SKM-1 treated with dmso at 0.1 percent for 144 hours (cell line): ENCODE measurements around the gene WDR64.
A peak's percentile ranks its signal among the peaks of the same experiment; 100 is the strongest.

Experiments
- DNase-seq: peaks from one replicate; lab custom pipeline; 2025; ENCODE audit not compliant: unreplicated experiment; lab: John Stamatoyannopoulos, UW

The WDR64 gene

GRCh38 chr1:241836941-241837340 lies 184.9 kb downstream of the WDR64 start:
- no peak for DNase-seq

- DNase-seq, result no peak
Measured at GRCh38 chr1:241837416-241837815, 185.3 kb downstream of the WDR64 start.

GRCh38 chr1:241837901-241838300 lies 185.8 kb downstream of the WDR64 start:
- DNase-seq, result no peak

GRCh38 chr1:241838897-241839296 lies 186.8 kb downstream of the WDR64 start:
- DNase-seq, result no peak

GRCh38 chr1:241839369-241839979 lies 187.4 kb downstream of the WDR64 start:
- DNase-seq, result no peak

- DNase-seq, result no peak
Measured at GRCh38 chr1:241840164-241840563, 188.1 kb downstream of the WDR64 start.

GRCh38 chr1:241841691-241842090 lies 189.6 kb downstream of the WDR64 start:
- DNase-seq, result no peak

- no peak for DNase-seq
Measured at GRCh38 chr1:241842565-241842964, 190.5 kb downstream of the WDR64 start.

- DNase-seq, result no peak
Measured at GRCh38 chr1:241844593-241844992, 192.5 kb downstream of the WDR64 start.

GRCh38 chr1:241846375-241846774 lies 194.3 kb downstream of the WDR64 start:
- no peak for DNase-seq

GRCh38 chr1:241846862-241847539 lies 194.9 kb downstream of the WDR64 start:
- no peak for DNase-seq

- no peak for DNase-seq
Measured at GRCh38 chr1:241847540-241847795, 195.4 kb downstream of the WDR64 start.

- peak; percentile 97 for DNase-seq
Measured at GRCh38 chr1:241847796-241848685, 196.0 kb downstream of the WDR64 start, which contains the start of gene EXO1. Gene EXO1 (plus strand): TSS chr1:241848204. CDS start chr1:241850426, 2,222 bp downstream.

GRCh38 chr1:241848686-241849344 lies 196.7 kb downstream of the WDR64 start:
- DNase-seq, result no peak

- no peak for DNase-seq
Measured at GRCh38 chr1:241849345-241849695, 197.2 kb downstream of the WDR64 start.
